Measurements from ENCODE around the gene PANK1.

The PANK1 gene

GRCh38 chr10:89651916-89652573 is 7.0 kb upstream of the PANK1 start:
- TF ChIP-seq, protein P1, sequence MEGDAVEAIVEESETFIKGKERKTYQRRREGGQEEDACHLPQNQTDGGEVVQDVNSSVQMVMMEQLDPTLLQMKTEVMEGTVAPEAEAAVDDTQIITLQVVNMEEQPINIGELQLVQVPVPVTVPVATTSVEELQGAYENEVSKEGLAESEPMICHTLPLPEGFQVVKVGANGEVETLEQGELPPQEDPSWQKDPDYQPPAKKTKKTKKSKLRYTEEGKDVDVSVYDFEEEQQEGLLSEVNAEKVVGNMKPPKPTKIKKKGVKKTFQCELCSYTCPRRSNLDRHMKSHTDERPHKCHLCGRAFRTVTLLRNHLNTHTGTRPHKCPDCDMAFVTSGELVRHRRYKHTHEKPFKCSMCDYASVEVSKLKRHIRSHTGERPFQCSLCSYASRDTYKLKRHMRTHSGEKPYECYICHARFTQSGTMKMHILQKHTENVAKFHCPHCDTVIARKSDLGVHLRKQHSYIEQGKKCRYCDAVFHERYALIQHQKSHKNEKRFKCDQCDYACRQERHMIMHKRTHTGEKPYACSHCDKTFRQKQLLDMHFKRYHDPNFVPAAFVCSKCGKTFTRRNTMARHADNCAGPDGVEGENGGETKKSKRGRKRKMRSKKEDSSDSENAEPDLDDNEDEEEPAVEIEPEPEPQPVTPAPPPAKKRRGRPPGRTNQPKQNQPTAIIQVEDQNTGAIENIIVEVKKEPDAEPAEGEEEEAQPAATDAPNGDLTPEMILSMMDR (IDR thresholded peaks at IDR 0.05), result no peak

GRCh38 chr10:89651205-89651915 is 6.3 kb upstream of the PANK1 start:
- TF ChIP-seq, protein P1 (IDR thresholded peaks at IDR 0.05), result no peak

DNA sequence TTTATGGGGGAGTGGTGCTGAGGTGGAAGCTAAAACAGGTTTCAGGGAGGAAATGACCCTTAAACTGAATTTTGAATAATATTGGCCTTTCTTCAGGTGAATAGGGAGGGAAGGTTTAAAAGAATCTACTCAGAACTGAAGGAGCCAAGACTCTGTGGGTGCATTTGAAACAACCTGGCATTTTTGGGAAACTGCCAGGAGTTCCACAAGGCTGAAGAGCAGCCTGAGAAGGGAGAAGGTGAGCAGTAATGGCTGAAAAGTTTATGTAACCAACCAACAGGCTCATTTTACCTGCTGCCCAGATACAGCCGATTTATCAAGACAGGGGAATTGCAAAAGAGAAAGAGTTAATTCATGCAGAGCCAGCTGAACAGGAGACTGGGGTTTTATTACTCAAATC is 4.0 kb upstream of the PANK1 start:
- TF ChIP-seq, protein P1 (IDR thresholded peaks at IDR 0.05), result no peak

DNA sequence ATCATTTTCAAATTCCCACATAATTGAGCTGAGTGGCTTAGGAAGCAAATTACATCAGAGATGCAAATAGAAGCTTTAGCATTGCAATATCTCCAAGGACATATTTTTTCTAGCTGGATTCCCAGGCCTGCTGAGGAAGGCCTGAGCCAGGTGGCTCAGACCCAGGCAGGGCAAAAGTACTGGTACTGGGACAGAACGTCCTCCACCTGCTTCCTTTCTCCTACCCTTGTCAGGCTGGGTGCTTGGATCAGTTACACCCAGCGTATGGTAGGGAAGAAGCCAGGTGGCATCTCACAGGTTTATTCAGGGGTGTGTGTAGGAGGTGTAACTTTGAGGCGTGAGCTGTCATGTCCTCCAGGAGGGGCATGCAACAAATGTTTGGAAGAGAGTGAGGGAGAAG is 3.0 kb upstream of the PANK1 start:
- TF ChIP-seq, protein P1 (IDR thresholded peaks at IDR 0.05), result no peak

- TF ChIP-seq, protein P1 (IDR thresholded peaks at IDR 0.05), result no peak
These were observed 2.0 kb upstream of the PANK1 start for GRCh38 chr10:89646889-89647657.

DNA sequence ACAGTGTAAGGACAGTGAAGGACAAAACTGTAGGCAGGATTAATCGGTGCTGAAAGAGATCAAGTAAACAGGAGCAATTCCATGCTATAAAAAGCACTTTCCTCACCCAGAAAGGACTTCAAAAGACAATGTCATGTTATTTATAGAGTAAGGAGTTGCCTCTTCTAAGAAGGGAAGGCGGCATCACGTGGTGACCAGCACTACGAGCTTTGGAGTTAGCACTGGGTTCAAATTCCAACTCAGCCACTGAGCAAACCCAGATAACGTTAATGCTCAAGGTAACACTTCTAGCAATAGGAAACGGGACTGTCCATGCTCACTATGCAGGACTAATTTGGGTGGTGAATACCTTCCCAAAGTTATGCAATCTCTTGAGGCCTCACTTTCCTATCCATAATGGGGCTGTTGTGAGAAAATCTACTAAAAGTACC is 715 bp upstream of the PANK1 start:
- TF ChIP-seq, protein P1 (IDR thresholded peaks at IDR 0.05), result no peak

GRCh38 chr10:89644691-89644966 is 413 bp downstream of the PANK1 start:
- TF ChIP-seq, protein P1 (IDR thresholded peaks at IDR 0.05), result no peak

Measured in LNCAP (cell line).